Peyer's patch (tissue), 4 donors: ENCODE measurements around the gene ARHGAP26.

Experiments used
- CTCF ChIP-seq, 6 experiments: fragments of 450-650 bp in 4 of 6; fragments of 200-600 bp in 2 of 6; sonication (generic) in 1 of 6; IDR thresholded peaks; one replicate each; pipeline ENCODE4 v1.5.1; 2017 to 2019; ENCODE audit warnings: antibody characterized with exemption in 6 of 6, mild to moderate bottlenecking in 3 of 6, moderate library complexity in 1 of 6
- POLR2A ChIP-seq, 2 donors: fragments of 450-650 bp; IDR thresholded peaks; one replicate each; pipeline ENCODE4 v1.5.1; 2017; ENCODE audit warnings: antibody characterized with exemption in 2 of 2, mild to moderate bottlenecking in 2 of 2, moderate library complexity in 2 of 2

DNA sequence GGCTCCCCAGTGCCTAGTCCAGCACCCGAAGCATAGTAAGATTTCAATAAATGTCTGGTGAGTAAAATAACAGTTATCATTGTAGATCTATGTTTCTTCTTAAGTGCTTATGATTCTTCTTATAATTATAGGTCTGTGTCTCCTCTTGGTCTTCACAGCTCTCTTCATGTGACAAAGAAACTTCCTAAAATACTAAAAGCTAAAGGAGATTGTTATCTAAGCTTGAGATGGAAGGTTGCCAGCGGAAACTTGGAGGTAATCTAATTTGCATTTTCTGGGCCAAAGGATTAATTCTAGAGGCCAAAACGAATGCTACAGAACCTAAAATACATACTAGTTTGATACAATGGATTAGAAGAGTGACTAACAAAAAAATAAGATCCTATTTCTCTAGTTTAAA is 13.6 kb upstream of the ARHGAP26 start:
- TF ChIP-seq CTCF (IDR thresholded peaks at IDR 0.05) = no peak
- TF ChIP-seq POLR2A (IDR thresholded peaks at IDR 0.05) = no peak
